Esophagus mucosa (tissue), 1 donor: ENCODE data around the gene RAB3A. TPM values are rescaled to one million over a fixed set of nuclear protein-coding genes. Genes with fewer than 3 reads are reported as not detected.

Experiments used
- ATAC-seq: fragments of 200-7000 bp; cut with Tn5 transposase; one replicate; pipeline ENCODE4 v1.9.1; 2020
- total RNA-seq: library from RNA; stranded (reverse); gene quantifications from one replicate; pipeline ENCODE4 v1.2.4, GENCODE V29; 2023
- donor health status: DM: yes; HTN: yes; CAD: no.

Gene RAB3A
- total RNA-seq, 1 donor from 2014 or later, result 1.1 TPM

DNA sequence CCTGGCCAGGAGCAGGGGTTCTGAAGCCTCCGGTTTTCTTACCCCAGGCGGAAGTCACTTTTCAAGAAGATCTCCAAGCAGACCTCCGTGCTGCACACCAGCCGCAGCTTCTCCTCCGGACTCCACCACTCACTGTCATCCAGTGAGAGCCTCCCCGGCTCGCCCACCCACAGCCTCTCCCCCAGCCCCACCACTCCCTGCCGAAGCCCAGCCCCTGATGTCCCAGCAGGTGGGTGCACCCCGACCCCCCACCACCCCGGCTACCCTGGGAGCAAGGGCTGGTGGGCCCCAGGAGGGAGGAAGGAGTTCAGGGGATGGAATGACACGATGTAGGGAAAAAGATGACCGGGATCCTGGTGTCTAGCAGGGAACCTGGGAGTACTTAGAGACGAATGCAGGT lies 56.4 kb downstream of the RAB3A start:
- no peak for ATAC-seq

Other genes starting within 250 kb of the RAB3A start
- gene KCNN1, start 236.9 kb downstream of the RAB3A start, total RNA-seq, result not detected
- 6.3 TPM for gene ARRDC2, start 195.9 kb downstream of the RAB3A start, total RNA-seq
- gene IL12RB1, start 117.1 kb downstream of the RAB3A start, total RNA-seq, result 0.36 TPM
- gene MAST3, start 106.3 kb downstream of the RAB3A start, total RNA-seq, result 3.2 TPM
- gene PIK3R2, start 50.9 kb downstream of the RAB3A start, total RNA-seq, result 35.6 TPM
- 17.0 TPM for gene IFI30, start 30.2 kb downstream of the RAB3A start, total RNA-seq
- gene MPV17L2, start 10.8 kb downstream of the RAB3A start, total RNA-seq, result 6.8 TPM
- gene PDE4C, start 22.4 kb upstream of the RAB3A start, total RNA-seq, result 0.16 TPM
- 0.56 TPM for gene IQCN, start 70.4 kb upstream of the RAB3A start, total RNA-seq
- 61.5 TPM for gene JUND, start 77.6 kb upstream of the RAB3A start, total RNA-seq
- gene LSM4, start 119.0 kb upstream of the RAB3A start, total RNA-seq, result 85.0 TPM
- 5.5 TPM for gene PGPEP1, start 136.6 kb upstream of the RAB3A start, total RNA-seq
- gene GDF15, start 182.1 kb upstream of the RAB3A start, total RNA-seq, result 3.9 TPM
- gene LRRC25, start 193.6 kb upstream of the RAB3A start, total RNA-seq, result 0.48 TPM
- gene SSBP4, start 215.4 kb upstream of the RAB3A start, total RNA-seq, result 15.7 TPM
- 8.5 TPM for gene ISYNA1, start 234.1 kb upstream of the RAB3A start, total RNA-seq